Caco-2 (cell line): ENCODE measurements around the gene PDIA5. TPM values are rescaled to one million over a fixed set of nuclear protein-coding genes. Genes with fewer than 3 reads are reported as not detected.

Source experiments
- BruUV-seq: library from RNA; stranded (reverse); fragments of 400-500 nt; replicated peaks from 2 replicates; lab custom pipeline; 2021; lab: Mats Ljungman, UMichigan
- CTCF ChIA-PET: fragments of 300-600 bp; sonication (Branson Sonifier 250); formaldehyde crosslinking; loops from one replicate; lab custom pipeline; 2022; ENCODE audit warnings: antibody characterized with exemption; lab: Charles Lee
- POLR2A ChIA-PET: fragments of 300-600 bp; sonication (Branson Sonifier 250); formaldehyde crosslinking; loops from one replicate; lab custom pipeline; 2022; ENCODE audit warnings: antibody characterized with exemption; lab: Charles Lee
- DNase-seq, 2 experiments: peaks; one replicate each; pipeline versions ENCODE4 v3.0.0 to v3.0.0-alpha.2; 2020 to 2022
- H3K27me3 ChIP-seq: replicated peaks from 2 replicates; pipeline ENCODE4 v1.6.0; 2011; ENCODE audit warnings: low read length; ENCODE audit not compliant: control insufficient read depth, insufficient read depth
- H3K36me3 ChIP-seq: 2 replicates; pipeline ENCODE4 v1.5.1; 2011; ENCODE audit warnings: low read length; ENCODE audit not compliant: control insufficient read depth, insufficient read depth
- H3K4me1 ChIP-seq: fragments of 250-450 bp; sonication (Bioruptor Pico); 2 replicates; pipeline ENCODE4 v1.5.1; 2020; ENCODE audit warnings: mild to moderate bottlenecking
- H3K4me3 ChIP-seq: 2 replicates; pipeline ENCODE4 v1.5.1; 2011; ENCODE audit warnings: low read depth, mild to moderate bottlenecking, control low read depth, low read length
- H3K9me3 ChIP-seq: fragments of 250-450 bp; sonication (Bioruptor Pico); 2 replicates; pipeline ENCODE4 v1.5.1; 2020; ENCODE audit warnings: mild to moderate bottlenecking, moderate library complexity
- H3K27ac Mint-ChIP-seq: one replicate; pipeline ENCODE4 v1.8.0; 2022; ENCODE audit warnings: mixed read lengths; ENCODE audit not compliant: unreplicated experiment
- H3K27me3 Mint-ChIP-seq: one replicate; pipeline ENCODE4 v1.8.0; 2022; ENCODE audit warnings: mixed read lengths; ENCODE audit not compliant: insufficient read depth, unreplicated experiment
- H3K36me3 Mint-ChIP-seq: one replicate; pipeline ENCODE4 v1.8.0; 2022; ENCODE audit warnings: mild to moderate bottlenecking, mixed read lengths; ENCODE audit not compliant: insufficient read depth, unreplicated experiment
- H3K4me1 Mint-ChIP-seq: one replicate; pipeline ENCODE4 v1.8.0; 2022; ENCODE audit warnings: low read depth, mixed read lengths; ENCODE audit not compliant: unreplicated experiment
- H3K4me3 Mint-ChIP-seq: one replicate; pipeline ENCODE4 v1.8.0; 2022; ENCODE audit warnings: mild to moderate bottlenecking, moderate library complexity, mixed read lengths; ENCODE audit not compliant: unreplicated experiment
- H3K9me3 Mint-ChIP-seq: one replicate; pipeline ENCODE4 v1.8.0; 2022; ENCODE audit warnings: mixed read lengths; ENCODE audit not compliant: unreplicated experiment
- intact Hi-C: fragments of 100-400 bp; cut with micrococcal nuclease; formaldehyde crosslinking; loops from one replicate; pipeline ENCODE4 v1.10.0; 2022; ENCODE audit not compliant: unreplicated experiment
- total RNA-seq: library from RNA; stranded (reverse); gene quantifications from 2 replicates; pipeline ENCODE4 v1.2.3, GENCODE V29; 2022
- TF ChIP-seq, protein P1 (sequence below), 2 experiments: fragments of 200-600 bp in 1 of 2; IDR thresholded peaks; 1 replicate in 1 of 2; 2 replicates in 1 of 2; pipeline versions ENCODE4 v1.5.1 to v1.8.0; 2011 to 2022; ENCODE audit warnings: antibody characterized with exemption in 1 of 2, control low read depth in 1 of 2, inconsistent platforms in 1 of 2, low read depth in 1 of 2, low read length in 1 of 2, mild to moderate bottlenecking in 1 of 2, moderate library complexity in 1 of 2; ENCODE audit not compliant: insufficient read depth in 1 of 2, severe bottlenecking in 1 of 2, unreplicated experiment in 1 of 2

Gene PDIA5
- total RNA-seq, 1 experiment from 2014 or later, result 48.2 TPM

DNA sequence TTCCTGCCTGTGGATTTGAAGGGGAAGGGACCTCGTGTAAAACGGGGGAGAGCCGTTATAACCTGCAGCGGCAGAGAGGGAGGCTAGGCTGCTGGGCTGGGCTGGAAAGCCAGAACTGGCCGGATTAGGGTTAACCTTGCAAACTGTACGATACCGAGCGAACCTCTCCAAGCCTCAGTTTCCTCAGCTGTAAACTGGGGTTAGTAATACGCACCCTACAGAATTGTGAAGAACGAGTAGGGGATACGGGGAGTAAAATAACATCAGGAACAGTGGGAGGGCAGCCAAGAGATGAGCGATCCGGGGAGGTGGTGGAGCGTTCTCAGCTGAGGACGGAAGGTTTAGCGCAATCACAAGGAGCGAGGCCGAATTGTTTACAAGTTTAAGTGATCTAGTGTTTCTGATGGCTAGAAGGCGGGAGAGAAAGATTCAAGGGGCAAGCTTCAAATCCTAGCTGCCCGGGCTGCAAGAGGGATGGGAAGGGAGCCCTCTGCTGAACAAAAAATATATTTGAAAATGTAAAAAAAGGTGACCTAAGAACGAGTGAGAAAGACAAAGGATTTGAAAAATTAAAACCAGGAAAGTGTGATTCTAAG, 38.5 kb upstream of the PDIA5 start:
- TF ChIP-seq, protein P1, sequence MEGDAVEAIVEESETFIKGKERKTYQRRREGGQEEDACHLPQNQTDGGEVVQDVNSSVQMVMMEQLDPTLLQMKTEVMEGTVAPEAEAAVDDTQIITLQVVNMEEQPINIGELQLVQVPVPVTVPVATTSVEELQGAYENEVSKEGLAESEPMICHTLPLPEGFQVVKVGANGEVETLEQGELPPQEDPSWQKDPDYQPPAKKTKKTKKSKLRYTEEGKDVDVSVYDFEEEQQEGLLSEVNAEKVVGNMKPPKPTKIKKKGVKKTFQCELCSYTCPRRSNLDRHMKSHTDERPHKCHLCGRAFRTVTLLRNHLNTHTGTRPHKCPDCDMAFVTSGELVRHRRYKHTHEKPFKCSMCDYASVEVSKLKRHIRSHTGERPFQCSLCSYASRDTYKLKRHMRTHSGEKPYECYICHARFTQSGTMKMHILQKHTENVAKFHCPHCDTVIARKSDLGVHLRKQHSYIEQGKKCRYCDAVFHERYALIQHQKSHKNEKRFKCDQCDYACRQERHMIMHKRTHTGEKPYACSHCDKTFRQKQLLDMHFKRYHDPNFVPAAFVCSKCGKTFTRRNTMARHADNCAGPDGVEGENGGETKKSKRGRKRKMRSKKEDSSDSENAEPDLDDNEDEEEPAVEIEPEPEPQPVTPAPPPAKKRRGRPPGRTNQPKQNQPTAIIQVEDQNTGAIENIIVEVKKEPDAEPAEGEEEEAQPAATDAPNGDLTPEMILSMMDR (IDR thresholded peaks at IDR 0.05; ENCODE audit: insufficient read depth in 1 of 2, low read depth in 1 of 2, low read length in 1 of 2, severe bottlenecking in 1 of 2, unreplicated experiment in 1 of 2), result peak; percentile 16 to 50
- Histone ChIP-seq H3K27me3 (peaks cover 3% of the 10 kb centered on the region), H3K4me1 (no peaks in the 10 kb centered on the region), H3K4me3 (peak overlapping the region; percentile 58), H3K9me3 (no peaks in the 10 kb centered on the region), H3K36me3 (no peaks in the 10 kb centered on the region)
- Mint-ChIP-seq H3K4me1 (peaks cover 12% of the 10 kb centered on the region), H3K27ac (no peak overlapping the region), H3K9me3 (no peaks in the 10 kb centered on the region), H3K4me3 (peak overlapping the region; percentile 70), H3K27me3 (peaks cover 11% of the 10 kb centered on the region), H3K36me3 (no peaks in the 10 kb centered on the region)
- intact Hi-C loops, result loop anchor here (1.0 to 10.0 kb wide), 7 partner anchors 85 to 646 kb away; partner anchors contain the start of genes DTX3L, FAM162A, MIX23 and PARP9
- ChIA-PET CTCF (interaction anchor here (0.6 to 2.1 kb wide), 7 partner anchors 10 to 273 kb away, joined by 3 to 20 read pairs (median 4); partner anchors contain the start of genes PDIA5 and SEC22A), POLR2A (interaction anchor here (0.6 kb wide), 1 partner anchor 57 kb away, joined by 3 read pairs; no protein-coding TSS in a partner anchor)
- DNase-seq, result peak in 1 of 2 experiments; percentile 53
- BruUV-seq, result no TSS peak

DNA sequence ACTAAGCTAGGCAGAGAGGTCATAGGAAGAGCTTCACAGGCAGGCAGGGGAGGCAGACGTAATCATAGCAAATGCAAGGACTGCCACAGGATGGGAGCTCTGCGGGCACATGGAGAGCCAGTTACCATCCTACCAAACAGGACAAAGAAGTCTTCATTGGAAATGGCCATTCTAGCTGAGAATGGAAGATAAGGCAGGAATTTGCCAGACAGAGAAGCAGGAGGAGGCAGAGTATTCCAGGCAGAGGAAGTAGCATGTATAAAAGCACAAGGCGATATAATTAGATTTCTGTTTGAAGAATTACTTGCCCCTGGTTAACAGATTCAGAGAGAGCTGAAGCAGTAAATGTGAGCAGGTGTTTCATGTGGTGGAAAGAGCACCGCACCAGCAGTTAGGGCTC, 35.8 kb upstream of the PDIA5 start:
- Histone ChIP-seq H3K4me3 (no peak overlapping the region), H3K36me3 (no peaks in the 10 kb centered on the region), H3K9me3 (no peaks in the 10 kb centered on the region), H3K4me1 (no peaks in the 10 kb centered on the region), H3K27me3 (no peaks in the 10 kb centered on the region; the same call in 1 of the 2 replicates)
- H3K9me3 Mint-ChIP-seq, result no peaks in the 10 kb centered on the region
- intact Hi-C loops, result no loop called here
- H3K27ac Mint-ChIP-seq, result no peak overlapping the region
- H3K36me3 Mint-ChIP-seq, result no peaks in the 10 kb centered on the region
- peaks cover 7% of the 10 kb centered on the region for H3K27me3 Mint-ChIP-seq
- no TSS peak for BruUV-seq
- no peak overlapping the region for H3K4me3 Mint-ChIP-seq
- TF ChIP-seq, protein P1 (IDR thresholded peaks at IDR 0.05; ENCODE audit: insufficient read depth in 1 of 2, low read depth in 1 of 2, low read length in 1 of 2, severe bottlenecking in 1 of 2, unreplicated experiment in 1 of 2), result no peak
- H3K4me1 Mint-ChIP-seq, result peaks cover 17% of the 10 kb centered on the region
- POLR2A ChIA-PET, result no interaction called here
- CTCF ChIA-PET, result interaction anchor here (0.7 to 0.9 kb wide), 2 partner anchors 10 to 40 kb away, joined by 3 read pairs; no protein-coding TSS in a partner anchor
- DNase-seq, result no peak

DNA sequence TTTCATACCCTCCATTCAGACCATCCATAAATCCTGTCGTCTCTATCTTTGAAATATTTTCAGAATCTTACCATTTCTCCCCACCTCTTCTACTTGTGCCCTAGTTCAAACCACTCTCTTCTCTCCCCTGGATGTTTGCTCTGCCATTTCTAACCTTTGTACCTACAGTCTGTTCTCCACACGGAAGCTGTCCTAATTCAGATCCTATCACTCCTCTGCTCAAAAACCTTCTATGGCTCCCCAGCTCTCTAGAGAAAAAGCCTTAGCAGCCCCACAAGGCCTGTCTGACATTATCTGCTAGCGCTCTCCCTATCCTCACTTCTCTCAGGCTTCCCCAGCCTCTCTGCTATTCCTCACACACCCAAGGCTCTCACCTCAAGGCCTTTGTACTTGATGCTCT, 34.8 kb upstream of the PDIA5 start:
- TF ChIP-seq, protein P1 (IDR thresholded peaks at IDR 0.05; ENCODE audit: insufficient read depth in 1 of 2, low read depth in 1 of 2, low read length in 1 of 2, severe bottlenecking in 1 of 2, unreplicated experiment in 1 of 2), result no peak
- Histone ChIP-seq H3K4me1 (no peaks in the 10 kb centered on the region), H3K27me3 (no peaks in the 10 kb centered on the region), H3K36me3 (no peaks in the 10 kb centered on the region), H3K9me3 (no peaks in the 10 kb centered on the region), H3K4me3 (no peak overlapping the region)
- CTCF ChIA-PET, result no interaction called here
- peaks cover 18% of the 10 kb centered on the region for H3K4me1 Mint-ChIP-seq
- BruUV-seq, result no TSS peak
- DNase-seq, result no peak
- H3K4me3 Mint-ChIP-seq, result no peak overlapping the region
- intact Hi-C loops, result no loop called here
- H3K27ac Mint-ChIP-seq, result no peak overlapping the region
- POLR2A ChIA-PET, result no interaction called here
- no peaks in the 10 kb centered on the region for H3K9me3 Mint-ChIP-seq
- H3K27me3 Mint-ChIP-seq, result peaks cover 7% of the 10 kb centered on the region
- no peaks in the 10 kb centered on the region for H3K36me3 Mint-ChIP-seq
